Skeletal muscle satellite cell (primary cell): Measurements from ENCODE around the gene IGSF9B.

Source experiments
- H3K27me3 ChIP-seq: 2 replicates; pipeline ENCODE4 v1.7.0; 2013; ENCODE audit warnings: low read length; ENCODE audit not compliant: control insufficient read depth, insufficient read depth
- H3K36me3 ChIP-seq: 2 replicates; pipeline ENCODE4 v1.7.0; 2013; ENCODE audit warnings: mild to moderate bottlenecking, control low read depth, low read length; ENCODE audit not compliant: insufficient read depth
- H3K4me1 ChIP-seq: 2 replicates; pipeline ENCODE4 v1.7.0; 2013; ENCODE audit warnings: low read length; ENCODE audit not compliant: control insufficient read depth, insufficient read depth
- H3K4me2 ChIP-seq: 2 replicates; pipeline ENCODE4 v1.7.0; 2013; ENCODE audit warnings: mild to moderate bottlenecking, low read length
- H3K4me3 ChIP-seq: 2 replicates; pipeline ENCODE4 v1.7.0; 2013; ENCODE audit warnings: low read length
- H3K9ac ChIP-seq: 2 replicates; pipeline ENCODE4 v1.7.0; 2013; ENCODE audit warnings: mild to moderate bottlenecking, low read depth, low read length, moderate library complexity
- H3K9me3 ChIP-seq: replicated peaks from 2 replicates; pipeline ENCODE4 v1.7.0; 2013; ENCODE audit warnings: mild to moderate bottlenecking, control low read depth, low read length

IGSF9B gene

GRCh38 chr11:133860151-133860550 lies 96.6 kb downstream of the IGSF9B start:
- Histone ChIP-seq H3K27me3 (no peaks in the 10 kb centered on the region), H3K36me3 (no peaks in the 10 kb centered on the region), H3K4me2 (no peak overlapping the region), H3K9me3 (no peaks in the 10 kb centered on the region), H3K4me1 (no peaks in the 10 kb centered on the region), H3K4me3 (no peak overlapping the region), H3K9ac (no peak overlapping the region)
